Subcutaneous adipose tissue (tissue), 4 donors: ENCODE data around the gene CAMK2N1. TPM values are rescaled to one million over a fixed set of nuclear protein-coding genes. Genes with fewer than 3 reads are reported as not detected.

ENCODE experiments used
- total RNA-seq, 4 donors: library from RNA; depleted of rRNA; stranded (reverse); fragments of >200 nt; gene quantifications; one replicate each; pipeline ENCODE4 v1.1.0, GENCODE V29; 2016
- TF ChIP-seq, protein P1 (sequence below): fragments of 450-650 bp; IDR thresholded peaks from one replicate; pipeline ENCODE4 v1.5.1; 2016; ENCODE audit warnings: low read depth, mild to moderate bottlenecking, control low read depth, antibody characterized with exemption, moderate library complexity

Gene CAMK2N1
- total RNA-seq, 4 donors from 2014 or later = 3.2 to 13.2 (median 4.2) TPM

DNA sequence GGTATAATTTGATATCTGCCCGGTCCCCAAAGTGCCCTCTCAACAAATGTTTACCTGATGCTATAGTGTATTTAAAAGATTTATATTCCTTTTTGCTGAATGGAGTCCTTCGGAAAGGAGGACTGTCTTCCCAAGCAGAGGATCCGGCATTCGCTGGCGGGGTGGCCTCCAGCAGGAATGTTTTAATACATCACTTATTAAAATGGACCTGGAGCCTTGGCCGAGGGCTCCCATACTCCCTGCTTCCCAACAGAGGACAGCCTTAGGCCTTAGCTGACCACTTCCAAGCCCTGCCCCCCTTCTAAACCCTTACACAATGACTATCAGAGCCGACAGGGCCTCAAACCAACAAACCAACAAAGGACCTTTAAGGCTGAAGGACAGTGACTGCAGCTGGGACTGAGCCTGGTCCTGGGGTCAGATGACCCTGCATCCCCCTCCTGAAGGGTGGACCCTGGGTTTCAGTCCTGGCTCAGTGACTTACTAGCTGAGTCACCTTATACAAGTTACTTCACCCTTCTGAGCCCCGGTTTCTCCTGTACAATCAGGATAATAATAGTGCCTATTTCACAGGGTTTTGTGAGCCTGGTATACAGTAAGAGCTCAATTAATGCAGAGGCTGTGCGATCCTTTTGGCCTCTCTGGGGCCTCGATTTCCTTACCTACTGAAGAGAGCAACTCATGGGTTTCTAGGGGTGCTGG, 5.6 kb downstream of the CAMK2N1 start:
- TF ChIP-seq, protein P1, sequence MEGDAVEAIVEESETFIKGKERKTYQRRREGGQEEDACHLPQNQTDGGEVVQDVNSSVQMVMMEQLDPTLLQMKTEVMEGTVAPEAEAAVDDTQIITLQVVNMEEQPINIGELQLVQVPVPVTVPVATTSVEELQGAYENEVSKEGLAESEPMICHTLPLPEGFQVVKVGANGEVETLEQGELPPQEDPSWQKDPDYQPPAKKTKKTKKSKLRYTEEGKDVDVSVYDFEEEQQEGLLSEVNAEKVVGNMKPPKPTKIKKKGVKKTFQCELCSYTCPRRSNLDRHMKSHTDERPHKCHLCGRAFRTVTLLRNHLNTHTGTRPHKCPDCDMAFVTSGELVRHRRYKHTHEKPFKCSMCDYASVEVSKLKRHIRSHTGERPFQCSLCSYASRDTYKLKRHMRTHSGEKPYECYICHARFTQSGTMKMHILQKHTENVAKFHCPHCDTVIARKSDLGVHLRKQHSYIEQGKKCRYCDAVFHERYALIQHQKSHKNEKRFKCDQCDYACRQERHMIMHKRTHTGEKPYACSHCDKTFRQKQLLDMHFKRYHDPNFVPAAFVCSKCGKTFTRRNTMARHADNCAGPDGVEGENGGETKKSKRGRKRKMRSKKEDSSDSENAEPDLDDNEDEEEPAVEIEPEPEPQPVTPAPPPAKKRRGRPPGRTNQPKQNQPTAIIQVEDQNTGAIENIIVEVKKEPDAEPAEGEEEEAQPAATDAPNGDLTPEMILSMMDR = no peak

DNA sequence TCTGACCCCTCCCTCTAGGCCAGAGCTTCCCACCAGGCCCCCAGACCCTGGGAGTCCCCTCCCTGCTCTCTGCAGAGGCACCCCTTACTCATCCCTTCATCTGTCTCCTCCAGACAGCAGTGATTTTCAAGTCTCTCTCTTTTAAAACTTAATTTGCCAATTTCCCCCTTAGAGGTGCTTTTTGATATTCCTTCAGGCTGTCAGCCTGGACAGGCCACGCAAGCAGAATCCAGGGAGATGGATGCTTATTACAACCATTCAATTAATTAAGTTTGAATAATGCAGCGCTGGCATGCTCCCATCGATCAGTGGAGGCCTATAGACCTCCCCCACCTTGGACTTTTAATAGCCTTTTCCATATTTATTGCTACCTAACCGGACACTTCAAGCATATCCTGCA, 6.2 kb downstream of the CAMK2N1 start:
- TF ChIP-seq, protein P1 = no peak

DNA sequence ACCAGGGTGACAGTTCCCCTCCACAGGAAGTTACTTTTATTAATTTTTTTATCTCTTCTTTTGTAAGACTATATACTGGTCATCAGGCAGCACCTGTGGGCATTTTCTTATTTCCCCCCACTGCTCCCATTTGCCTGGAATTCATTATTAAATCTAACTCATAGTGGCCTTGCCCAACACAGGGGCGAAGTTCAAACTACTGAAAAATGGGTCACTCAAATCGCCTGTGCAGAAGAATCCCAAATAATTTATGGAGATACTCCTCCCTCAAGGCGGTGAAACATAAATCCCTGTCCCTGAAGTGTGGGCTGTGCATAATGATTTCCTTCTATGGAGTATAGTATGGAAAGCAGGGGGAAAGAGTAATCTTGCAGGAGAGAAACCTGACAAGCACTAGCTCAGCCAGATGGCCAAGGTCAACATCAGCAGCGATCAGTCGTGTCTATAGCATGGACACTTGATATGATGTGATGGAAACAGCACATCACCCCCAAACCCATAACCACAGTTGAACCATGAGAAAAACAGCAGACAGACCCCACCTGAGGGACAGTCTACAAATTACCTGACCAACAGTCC, 7.9 kb downstream of the CAMK2N1 start:
- TF ChIP-seq, protein P1 = no peak

DNA sequence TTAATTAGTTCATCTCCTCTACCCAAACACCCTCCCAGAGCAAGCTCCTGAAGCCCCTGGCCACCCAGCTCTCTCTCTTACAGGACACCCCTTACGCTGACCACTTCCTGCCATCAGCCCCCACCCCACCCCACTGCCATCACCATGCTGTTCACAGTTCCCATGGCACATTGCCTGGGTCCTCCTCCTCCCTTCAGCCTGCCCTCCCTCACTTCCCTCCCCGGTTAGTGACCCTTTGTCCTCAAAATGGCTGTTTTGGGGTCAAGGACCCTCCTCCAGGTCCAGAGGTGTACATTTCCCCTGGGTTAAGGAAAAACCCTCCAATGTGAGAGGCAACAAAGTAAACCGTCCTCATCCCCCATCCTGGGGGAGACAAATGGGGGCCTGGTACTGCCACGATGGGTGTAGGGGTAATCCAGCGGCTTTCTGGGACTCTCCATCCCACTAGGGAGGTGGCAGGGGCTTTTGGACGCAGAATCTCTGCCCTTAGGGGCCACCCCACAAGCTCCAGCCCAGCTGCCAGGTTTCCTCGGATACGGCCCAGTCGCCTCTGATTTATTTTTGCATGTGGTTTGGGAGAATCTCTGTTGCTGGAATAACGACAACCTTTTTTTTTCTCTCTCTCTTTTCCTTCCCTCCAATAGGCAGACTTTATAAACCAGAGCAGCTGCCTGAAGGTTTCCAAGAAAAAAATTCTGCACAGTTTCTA, 8.5 kb downstream of the CAMK2N1 start:
- TF ChIP-seq, protein P1 = no peak

DNA sequence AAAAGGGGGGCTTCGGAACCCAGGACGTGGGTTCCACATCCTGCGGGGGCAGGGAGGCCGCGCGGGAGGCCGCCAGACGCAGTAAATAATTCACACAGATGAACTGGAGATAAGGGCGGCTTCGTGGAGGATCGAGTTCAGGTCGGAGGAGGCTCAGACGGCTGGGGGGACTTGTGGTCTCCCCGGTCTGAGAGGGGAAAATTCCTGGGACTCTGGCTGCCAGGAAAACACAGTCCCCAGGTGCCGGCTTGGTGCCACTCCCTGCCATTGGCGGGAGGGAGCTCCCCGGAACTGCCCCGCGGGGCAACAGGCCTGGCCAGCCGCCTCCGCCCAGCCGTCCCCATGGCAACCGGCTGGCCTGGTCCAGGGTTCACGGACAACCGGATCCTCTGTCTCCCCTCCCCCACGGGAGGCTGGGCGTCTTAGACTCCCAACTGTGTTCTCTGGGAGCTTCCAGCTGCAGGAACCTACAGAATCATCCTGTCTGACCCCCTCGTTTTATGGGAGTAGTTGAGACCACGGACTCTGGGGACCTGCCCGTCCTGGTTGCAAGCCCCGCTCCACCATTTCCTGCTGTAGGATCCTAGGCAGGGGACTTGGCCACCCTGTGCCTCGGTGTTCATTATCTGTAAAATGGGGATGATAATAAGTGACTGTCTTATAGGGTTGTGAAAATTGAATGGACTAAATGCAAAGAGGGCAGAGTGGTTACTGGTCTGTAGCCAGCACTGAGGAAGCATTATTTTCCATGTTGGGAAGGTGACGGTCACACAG, 9.6 kb downstream of the CAMK2N1 start:
- TF ChIP-seq, protein P1 = no peak

DNA sequence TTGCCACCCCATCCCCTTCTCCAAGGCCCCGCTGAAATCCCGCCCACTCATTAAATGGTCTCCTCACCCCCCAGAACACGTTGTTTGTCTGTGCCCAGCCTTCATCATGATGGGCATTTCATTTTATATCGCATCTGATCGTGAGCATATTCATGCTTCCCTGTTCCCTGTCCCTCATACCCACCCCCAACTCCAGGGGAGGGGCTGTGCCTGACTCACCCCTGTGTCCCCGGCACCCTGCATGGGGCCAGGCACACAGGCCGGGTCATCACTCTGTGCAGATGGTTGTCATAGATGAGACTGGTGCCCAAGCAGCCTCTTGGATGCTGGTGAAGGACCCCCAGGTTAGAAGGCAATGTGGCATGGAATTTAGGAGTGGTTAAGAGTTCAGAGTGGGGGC, 11.0 kb downstream of the CAMK2N1 start:
- TF ChIP-seq, protein P1 = no peak
